ENCODE results near the gene DIDO1. TPM values are rescaled to one million over a fixed set of nuclear protein-coding genes. Genes with fewer than 3 reads are reported as not detected.

Gene DIDO1
- total RNA-seq, 1 experiment from 2014 or later, result 42.9 TPM

DNA sequence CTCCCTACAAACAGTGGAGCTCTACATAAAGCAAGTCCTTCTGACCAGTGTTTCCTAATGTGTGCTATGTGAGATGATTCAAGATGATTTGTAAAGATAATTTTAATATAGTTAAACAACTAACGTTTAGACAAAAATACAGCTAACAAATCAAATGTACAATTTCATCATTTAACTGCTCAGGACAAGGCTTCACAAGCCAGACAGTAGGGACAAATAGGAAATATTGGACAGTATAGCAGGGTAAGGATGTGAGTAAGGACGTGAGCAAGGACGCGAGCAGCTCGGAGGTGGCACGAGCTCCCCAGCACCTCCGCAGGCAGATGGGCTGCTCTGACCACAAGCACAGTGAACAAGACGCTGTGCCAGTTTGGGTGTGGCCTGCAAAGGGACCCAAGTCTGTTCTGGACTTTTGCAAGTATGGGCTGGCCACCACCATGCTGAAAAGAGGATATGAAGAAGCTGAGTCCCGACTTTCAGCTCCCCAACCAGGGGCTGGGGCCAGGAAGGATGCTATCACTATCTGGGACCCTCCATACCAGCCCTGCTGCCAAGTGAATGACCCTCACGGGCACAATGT is 14.5 kb downstream of the DIDO1 start:
- peaks cover 69% of the 10 kb centered on the region for H3K36me3 ChIP-seq
- no peak overlapping the region for H3K27ac ChIP-seq
- H3K9me3 ChIP-seq (replicated peaks), result no peaks in the 10 kb centered on the region

DNA sequence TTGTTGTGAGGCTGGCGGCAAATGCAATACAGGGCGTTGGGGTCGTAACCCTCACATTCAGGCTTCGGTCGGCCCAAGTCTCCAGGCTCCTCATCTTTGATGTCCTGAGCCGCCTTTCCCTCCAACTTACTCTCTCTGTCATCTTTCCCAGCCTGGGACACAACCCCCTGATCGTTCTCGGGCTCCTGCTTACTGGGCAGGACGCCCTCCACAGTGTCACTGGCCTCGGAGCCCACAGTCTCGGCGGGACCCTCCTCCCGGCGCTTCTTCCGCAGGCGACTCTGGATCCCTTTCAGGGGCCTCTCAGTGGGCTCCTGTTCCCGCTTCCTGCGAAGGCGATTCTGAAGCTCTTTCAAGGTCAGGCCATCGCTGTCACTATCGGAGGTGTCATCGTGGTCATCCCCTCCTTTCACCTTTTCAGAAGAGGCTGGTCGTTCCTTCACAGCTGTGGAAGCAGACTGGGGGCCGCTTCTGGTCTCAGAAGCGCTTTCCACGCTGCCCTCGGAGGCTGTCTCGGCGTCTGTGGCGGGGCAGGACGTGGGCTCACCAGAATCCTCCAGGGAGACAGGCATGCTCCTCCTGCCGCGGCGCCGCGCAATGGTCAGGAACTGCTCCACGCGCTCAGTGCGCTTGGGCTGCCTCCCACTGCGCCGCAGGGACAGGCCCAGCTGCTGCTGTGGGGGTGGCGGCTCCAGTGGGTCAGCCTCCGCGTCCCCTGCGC is 15.4 kb downstream of the DIDO1 start:
- DNase-seq (ENCODE audit: low read depth in 1 of 2, low spot score in 2 of 2), result no peak

More for the DNA sequence above, 14.5 kb downstream of the DIDO1 start:
- DNase-seq (ENCODE audit: low read depth in 1 of 2, low spot score in 2 of 2), result no peak
- Histone ChIP-seq H3K4me3 (no peak overlapping the region), H3K27me3 (replicated peaks) (no peaks in the 10 kb centered on the region), H3K4me1 (replicated peaks) (peaks cover 10% of the 10 kb centered on the region; the same call in 1 of the 2 replicates)

DNA sequence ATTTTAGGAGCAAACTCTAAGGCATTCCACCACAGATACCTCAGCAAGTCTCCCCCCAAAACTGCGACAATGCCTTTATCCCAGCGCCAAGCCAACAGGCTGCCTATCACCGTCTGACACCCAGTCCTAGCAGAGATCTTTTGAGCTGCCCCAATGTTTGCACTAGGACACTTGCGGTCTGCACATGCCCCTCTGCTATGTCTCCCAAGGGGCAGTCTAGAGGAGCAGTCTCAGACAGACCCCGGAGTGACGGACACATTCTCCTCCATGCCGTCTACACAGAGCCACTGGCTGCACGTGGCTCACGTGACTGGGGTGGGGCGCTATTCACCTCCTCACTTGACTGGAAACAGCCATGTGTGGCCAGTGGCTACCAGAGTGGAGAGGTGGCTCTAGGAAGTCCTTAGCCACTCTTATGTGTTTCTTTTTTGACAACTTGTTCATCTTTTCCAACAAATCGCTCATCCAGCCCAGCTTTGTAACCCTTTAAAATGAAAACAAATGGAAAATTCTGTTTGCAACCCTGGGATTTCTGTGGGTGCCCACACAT is 16.0 kb downstream of the DIDO1 start:
- DNase-seq (ENCODE audit: low read depth in 1 of 2, low spot score in 2 of 2), result no peak
- H3K4me3 ChIP-seq, result no peak overlapping the region
- no peaks in the 10 kb centered on the region for H3K27me3 ChIP-seq (replicated peaks)
- no peaks in the 10 kb centered on the region for H3K9me3 ChIP-seq (replicated peaks)
- peaks cover 10% of the 10 kb centered on the region; the same call in 1 of the 2 replicates for H3K4me1 ChIP-seq (replicated peaks)
- H3K27ac ChIP-seq, result no peak overlapping the region
- H3K36me3 ChIP-seq, result peaks cover 82% of the 10 kb centered on the region

More for the DNA sequence above, 15.4 kb downstream of the DIDO1 start:
- no peak overlapping the region for H3K4me3 ChIP-seq
- peaks cover 10% of the 10 kb centered on the region; the same call in 1 of the 2 replicates for H3K4me1 ChIP-seq (replicated peaks)
- H3K27ac ChIP-seq, result no peak overlapping the region
- H3K36me3 ChIP-seq, result peaks cover 75% of the 10 kb centered on the region
- H3K9me3 ChIP-seq (replicated peaks), result no peaks in the 10 kb centered on the region
- H3K27me3 ChIP-seq (replicated peaks), result no peaks in the 10 kb centered on the region

DNA sequence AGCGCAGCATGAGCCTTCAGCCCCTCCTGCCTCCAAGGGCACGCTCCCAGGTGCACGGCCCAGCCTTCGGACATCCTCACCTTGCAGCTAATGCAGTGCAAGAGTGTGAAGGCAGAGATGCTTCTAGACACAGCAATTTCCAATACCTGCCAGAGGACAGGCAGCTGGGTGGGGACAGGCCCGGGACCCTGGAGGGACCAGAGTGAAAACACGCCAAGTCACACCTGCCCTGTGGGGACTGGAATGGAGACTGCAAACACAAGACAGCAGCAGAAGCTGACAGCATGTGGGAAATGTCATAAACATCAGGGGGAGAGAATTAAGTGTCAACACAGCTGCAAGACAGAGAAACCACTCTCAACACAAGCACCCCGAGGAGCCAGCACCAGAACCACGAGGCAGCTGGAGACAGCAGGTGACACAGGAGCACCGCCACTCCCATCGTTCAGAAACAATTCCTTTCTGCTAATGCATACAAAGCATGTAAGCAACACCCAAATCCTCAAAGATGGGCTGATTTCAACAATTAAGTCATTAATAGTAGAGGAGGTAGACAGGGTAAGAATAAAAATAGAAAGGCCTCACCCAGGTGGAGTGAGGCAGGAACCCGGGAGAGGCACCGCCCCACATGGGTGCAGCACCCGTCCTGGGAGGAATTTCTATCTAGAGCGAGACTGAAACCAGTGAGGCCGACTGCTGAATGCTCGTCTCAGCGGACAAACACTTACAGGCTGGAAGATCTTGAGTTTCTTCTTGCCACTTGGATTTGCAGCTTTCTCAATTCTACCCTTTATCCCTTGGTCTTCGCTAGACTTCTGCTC is 17.1 kb downstream of the DIDO1 start:
- no peaks in the 10 kb centered on the region for H3K9me3 ChIP-seq (replicated peaks)
- no peak overlapping the region for H3K4me3 ChIP-seq
- no peak for DNase-seq (ENCODE audit: low read depth in 1 of 2, low spot score in 2 of 2)
- H3K4me1 ChIP-seq (replicated peaks), result peaks cover 5% of the 10 kb centered on the region
- H3K36me3 ChIP-seq, result peaks cover 91% of the 10 kb centered on the region
- no peaks in the 10 kb centered on the region for H3K27me3 ChIP-seq (replicated peaks)
- H3K27ac ChIP-seq, result no peak overlapping the region

DNA sequence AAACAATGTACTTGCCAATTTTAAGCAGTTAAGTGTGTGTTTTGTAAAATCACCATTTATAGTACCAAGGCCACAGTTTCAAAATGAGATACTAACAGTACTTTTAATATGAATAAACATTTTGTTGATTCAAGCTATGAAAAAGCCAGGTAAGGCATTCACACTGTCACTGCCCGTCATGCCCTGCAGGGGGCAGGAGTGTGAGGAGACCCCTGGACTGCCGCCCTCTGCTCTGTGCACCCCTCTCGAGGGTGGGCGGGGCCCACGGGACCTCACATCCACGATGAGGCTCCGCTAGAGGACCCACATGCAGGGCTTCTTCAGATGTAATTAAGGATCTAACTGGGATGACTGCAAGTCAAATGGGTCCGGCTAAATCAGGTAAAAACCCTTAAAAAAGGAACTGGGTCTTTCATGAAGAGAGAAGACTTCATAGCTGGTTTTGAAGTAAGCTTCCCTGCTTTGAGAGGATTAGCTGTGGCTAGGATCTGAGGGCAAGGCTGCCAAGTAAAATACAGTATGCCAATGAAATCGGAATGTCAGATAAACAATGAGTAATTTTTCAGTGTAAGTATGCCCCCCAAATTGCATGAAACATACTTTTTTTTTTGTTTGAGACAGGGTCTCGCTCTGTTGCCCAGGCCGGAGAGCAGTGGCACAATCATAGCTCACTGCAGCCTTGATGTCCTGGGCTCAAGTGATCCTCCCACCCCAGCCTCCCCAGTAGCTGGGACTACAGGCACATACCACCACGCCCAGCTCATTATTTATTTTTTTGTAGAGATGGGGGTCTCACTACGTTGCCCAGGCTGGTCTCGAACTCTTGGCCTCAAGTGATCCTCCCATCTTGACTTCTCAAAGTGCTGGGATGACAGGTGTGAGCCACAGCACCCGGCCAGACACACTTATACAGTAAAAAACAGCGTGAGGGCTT is 18.7 kb downstream of the DIDO1 start:
- no peak for DNase-seq (ENCODE audit: low read depth in 1 of 2, low spot score in 2 of 2)
- Histone ChIP-seq H3K9me3 (replicated peaks) (no peaks in the 10 kb centered on the region), H3K4me1 (replicated peaks) (peaks cover 19% of the 10 kb centered on the region), H3K27ac (no peak overlapping the region), H3K36me3 (peaks cover 98% of the 10 kb centered on the region), H3K4me3 (no peak overlapping the region), H3K27me3 (replicated peaks) (no peaks in the 10 kb centered on the region)

DNA sequence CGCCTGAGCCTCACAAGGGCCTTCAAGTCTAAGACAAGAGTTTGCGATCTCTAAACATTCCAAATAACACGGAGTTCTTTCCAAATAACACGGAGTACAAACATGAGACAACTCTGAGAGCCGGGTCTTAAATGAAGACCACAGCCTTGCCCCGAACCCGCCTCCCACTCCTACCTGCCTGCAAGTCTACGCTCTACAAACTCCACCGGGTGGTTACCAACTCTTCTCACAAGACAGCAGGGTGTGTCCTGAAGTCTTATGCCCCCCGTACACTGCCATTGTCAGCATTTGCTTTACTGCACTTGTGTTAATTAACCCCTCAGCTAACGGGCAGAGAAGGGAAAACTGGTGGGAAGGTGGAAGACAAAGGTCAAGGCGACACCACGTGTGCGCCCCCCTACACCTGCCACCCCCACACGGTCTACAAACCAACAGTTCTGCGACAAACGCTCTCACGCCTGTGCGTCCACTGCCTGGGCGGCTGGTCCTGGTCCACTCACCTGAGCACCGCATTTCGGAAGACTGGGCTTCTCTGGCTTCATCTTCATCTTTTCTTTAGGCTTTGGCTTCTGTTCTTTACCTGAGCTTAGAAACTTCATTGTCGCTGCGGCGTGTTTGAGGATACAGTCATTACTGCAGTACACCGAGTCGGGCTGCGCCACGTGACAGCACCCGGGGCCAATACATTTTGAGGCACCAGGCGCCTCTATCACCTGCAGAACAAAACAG is 19.5 kb downstream of the DIDO1 start:
- DNase-seq (ENCODE audit: low read depth in 1 of 2, low spot score in 2 of 2), result no peak
- H3K27me3 ChIP-seq (replicated peaks), result no peaks in the 10 kb centered on the region
- H3K4me3 ChIP-seq, result no peak overlapping the region
- H3K27ac ChIP-seq, result no peak overlapping the region
- H3K36me3 ChIP-seq, result peaks cover 98% of the 10 kb centered on the region
- H3K9me3 ChIP-seq (replicated peaks), result no peaks in the 10 kb centered on the region
- peaks cover 19% of the 10 kb centered on the region for H3K4me1 ChIP-seq (replicated peaks)

DNA sequence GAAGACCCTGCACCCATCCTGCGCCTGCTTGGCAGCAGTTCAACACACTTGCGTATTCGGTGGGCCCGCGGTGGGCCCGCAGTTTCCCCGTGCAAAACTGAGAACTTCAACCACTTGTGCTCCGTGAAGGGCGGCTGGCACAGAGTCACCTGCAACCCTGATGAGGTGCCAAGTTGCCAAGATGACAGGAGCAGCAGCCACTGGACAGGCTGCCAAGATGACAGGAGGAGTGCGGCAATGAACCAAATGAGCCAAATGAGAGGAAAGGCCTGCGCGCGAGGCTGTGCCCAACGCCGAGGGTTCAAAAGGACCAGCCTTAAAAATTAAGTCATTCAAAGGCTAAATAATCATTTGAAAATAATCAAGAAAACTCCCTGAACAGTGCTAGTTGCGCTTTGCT is 20.1 kb downstream of the DIDO1 start:
- H3K9me3 ChIP-seq (replicated peaks), result no peaks in the 10 kb centered on the region
- H3K4me3 ChIP-seq, result no peak overlapping the region
- H3K4me1 ChIP-seq (replicated peaks), result peaks cover 19% of the 10 kb centered on the region
- no peak for DNase-seq (ENCODE audit: low read depth in 1 of 2, low spot score in 2 of 2)
- no peaks in the 10 kb centered on the region for H3K27me3 ChIP-seq (replicated peaks)
- H3K27ac ChIP-seq, result no peak overlapping the region
- H3K36me3 ChIP-seq, result peaks cover 98% of the 10 kb centered on the region

DNA sequence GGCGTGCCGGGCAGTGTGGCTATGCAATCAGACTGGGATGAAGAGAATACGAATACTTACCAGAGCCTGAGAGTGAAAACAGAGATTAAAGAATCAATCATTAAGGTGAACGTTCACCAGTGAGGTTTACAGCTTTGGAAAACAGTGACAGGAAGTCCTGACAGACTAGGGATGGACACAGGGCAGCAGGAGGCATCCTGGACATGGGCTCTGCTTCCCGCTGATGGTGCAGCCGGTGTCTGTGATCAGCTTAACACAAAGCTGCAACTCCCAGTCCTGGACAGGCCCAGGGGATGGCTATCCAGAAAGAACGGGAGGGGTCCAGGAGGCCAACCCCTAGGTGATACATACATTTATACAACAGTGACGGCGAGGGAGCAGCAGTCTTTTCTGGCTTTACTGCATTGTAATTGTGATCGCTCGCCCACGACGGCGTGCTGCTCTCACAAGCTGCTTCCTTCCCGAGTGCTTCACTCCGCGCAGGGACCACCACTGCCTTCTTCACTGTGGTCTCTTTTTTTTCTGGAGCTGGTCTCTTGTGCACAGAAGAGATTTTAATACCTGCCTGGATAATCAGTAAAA is 20.7 kb downstream of the DIDO1 start:
- peaks cover 97% of the 10 kb centered on the region for H3K36me3 ChIP-seq
- DNase-seq (ENCODE audit: low read depth in 1 of 2, low spot score in 2 of 2), result no peak

DNA sequence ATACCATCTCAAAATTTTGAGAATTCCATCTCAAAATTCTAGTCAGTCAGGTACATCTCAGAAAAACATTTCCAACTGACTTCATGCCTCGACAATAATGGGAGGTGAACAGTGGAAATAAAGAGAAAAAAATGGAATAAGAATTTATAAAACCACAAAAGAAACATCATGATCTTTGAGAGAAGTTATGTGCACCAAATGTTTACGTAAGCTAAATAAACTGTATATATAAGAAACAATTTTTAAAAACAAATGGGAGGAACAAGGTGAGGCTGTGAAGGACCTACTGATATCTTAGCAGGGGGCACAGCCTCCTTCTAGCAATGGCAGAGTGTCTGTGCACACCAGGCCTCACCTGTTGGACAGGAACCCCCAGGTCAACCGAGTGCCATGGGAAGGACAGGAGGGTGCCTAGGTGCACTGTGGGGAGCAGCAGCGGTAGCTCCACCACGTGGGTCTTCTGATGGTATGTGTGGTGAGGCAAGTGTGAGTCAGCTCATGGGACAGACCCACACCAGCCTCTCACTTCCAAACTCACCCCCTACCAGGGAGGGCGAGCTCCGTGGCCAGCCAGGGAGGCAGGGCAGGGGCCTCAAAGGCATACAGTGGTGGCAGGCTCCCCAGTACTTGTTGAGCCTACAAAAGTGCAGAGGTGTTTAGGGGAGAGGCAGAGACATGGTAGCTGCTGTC is 23.2 kb downstream of the DIDO1 start:
- H3K27ac ChIP-seq, result no peak overlapping the region
- no peak overlapping the region for H3K4me3 ChIP-seq
- H3K9me3 ChIP-seq (replicated peaks), result no peaks in the 10 kb centered on the region
- peak in 1 of 2 experiments; percentile 64 for DNase-seq (ENCODE audit: low read depth in 1 of 2, low spot score in 2 of 2)
- peaks cover 29% of the 10 kb centered on the region for H3K4me1 ChIP-seq (replicated peaks)
- peaks cover 72% of the 10 kb centered on the region for H3K36me3 ChIP-seq
- H3K27me3 ChIP-seq (replicated peaks), result no peaks in the 10 kb centered on the region

More for the DNA sequence above, 20.7 kb downstream of the DIDO1 start:
- Histone ChIP-seq H3K27ac (no peak overlapping the region), H3K4me1 (replicated peaks) (peaks cover 21% of the 10 kb centered on the region), H3K4me3 (no peak overlapping the region), H3K9me3 (replicated peaks) (no peaks in the 10 kb centered on the region), H3K27me3 (replicated peaks) (no peaks in the 10 kb centered on the region)

DNA sequence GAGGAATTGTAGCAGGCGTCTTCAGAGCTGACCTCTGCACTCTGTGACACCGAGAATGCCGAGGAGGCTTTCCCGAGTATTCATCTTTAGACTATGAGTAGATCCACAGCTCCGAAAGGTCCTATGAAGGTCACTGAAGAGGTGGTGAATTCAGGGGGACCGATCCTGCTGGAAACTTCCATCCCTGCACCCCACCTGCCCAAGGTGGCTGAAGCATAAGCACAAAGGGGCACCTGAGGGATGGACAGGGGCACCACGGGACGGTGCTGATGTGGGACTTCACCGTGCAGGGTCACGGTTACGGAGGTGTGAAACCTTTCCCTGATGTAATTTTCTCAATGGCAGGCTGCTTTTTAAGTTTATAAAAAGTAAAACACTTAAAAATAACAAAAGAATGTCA is 24.4 kb downstream of the DIDO1 start:
- Histone ChIP-seq H3K4me1 (replicated peaks) (peaks cover 24% of the 10 kb centered on the region), H3K36me3 (peaks cover 60% of the 10 kb centered on the region), H3K4me3 (no peak overlapping the region), H3K27ac (no peak overlapping the region), H3K9me3 (replicated peaks) (no peaks in the 10 kb centered on the region), H3K27me3 (replicated peaks) (no peaks in the 10 kb centered on the region)
- DNase-seq (ENCODE audit: low read depth in 1 of 2, low spot score in 2 of 2), result no peak

DNA sequence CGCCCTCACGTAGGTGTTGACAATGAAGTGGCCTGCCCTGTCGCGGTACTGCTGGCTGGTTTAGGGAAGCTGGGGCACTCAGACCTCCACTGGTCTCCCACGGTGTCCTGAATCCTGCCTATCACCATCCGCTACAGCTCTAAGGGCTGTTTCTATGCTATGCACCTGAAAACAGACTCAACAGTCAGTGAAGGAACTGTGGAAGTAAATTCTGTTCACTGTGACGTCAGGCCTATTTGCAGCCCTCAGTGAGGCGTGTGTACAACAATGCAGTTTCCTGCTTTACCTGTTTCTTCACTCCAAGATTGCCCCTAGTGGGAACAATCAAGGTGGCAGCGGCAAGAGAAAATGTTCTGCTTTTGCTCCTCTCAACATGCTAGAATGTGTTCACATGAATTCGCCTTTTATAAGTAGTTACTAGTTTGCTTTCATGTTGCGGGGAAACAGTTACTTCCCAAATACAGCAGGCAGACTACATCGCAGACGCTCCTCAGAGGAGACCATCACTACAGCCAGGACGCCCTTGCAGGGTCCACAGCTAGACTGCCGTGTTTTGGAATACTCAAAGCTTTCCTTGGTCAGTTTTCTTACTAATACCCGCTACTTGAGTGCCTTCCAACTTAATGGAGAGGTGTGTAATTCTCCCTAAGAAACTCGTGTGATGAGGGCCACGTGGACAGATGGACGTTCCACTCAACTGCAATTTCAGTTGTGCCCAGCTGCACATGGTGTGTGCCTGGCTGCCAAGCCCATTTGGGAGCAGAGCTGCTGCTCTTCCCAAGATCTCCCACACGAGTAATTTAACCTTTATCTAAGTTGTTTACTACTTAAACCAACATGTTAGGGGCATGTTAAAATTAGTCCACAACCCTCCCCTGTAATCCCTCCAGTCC is 25.4 kb downstream of the DIDO1 start:
- H3K4me1 ChIP-seq (replicated peaks), result peaks cover 24% of the 10 kb centered on the region
- no peaks in the 10 kb centered on the region for H3K9me3 ChIP-seq (replicated peaks)
- H3K27ac ChIP-seq, result no peak overlapping the region
- DNase-seq (ENCODE audit: low read depth in 1 of 2, low spot score in 2 of 2), result no peak
- H3K36me3 ChIP-seq, result peaks cover 50% of the 10 kb centered on the region
- H3K4me3 ChIP-seq, result no peak overlapping the region
- H3K27me3 ChIP-seq (replicated peaks), result no peaks in the 10 kb centered on the region
